ENCODE data around the gene L2HGDH. TPM values are rescaled to one million over a fixed set of nuclear protein-coding genes. Genes with fewer than 3 reads are reported as not detected.
"Not testable (repeated sequence)": the region's sequence is repeated elsewhere in the genome, so short reads cannot be mapped to it uniquely, and the experiment has no call there.

Gene L2HGDH
- total RNA-seq, 1 experiment from 2014 or later, result 31.6 TPM

GRCh38 chr14:50342221-50343078 lies 30.4 kb upstream of the L2HGDH start:
- peak; percentile 84 for DNase-seq (ENCODE audit: low spot score)
- in situ Hi-C loops (cut with HindIII; ENCODE audit: low sequenced_read_pairs), result no loop called here

- in situ Hi-C loops (cut with HindIII; ENCODE audit: low sequenced_read_pairs), result no loop called here
- DNase-seq (ENCODE audit: low spot score), result no peak
Observed at GRCh38 chr14:50340963-50341362, 28.9 kb upstream of the L2HGDH start.

- in situ Hi-C loops (cut with HindIII; ENCODE audit: low sequenced_read_pairs), result no loop called here
- no peak for DNase-seq (ENCODE audit: low spot score)
Observed at GRCh38 chr14:50340045-50340444, 28.0 kb upstream of the L2HGDH start.

- in situ Hi-C loops (cut with HindIII; ENCODE audit: low sequenced_read_pairs), result no loop called here
- no peak for DNase-seq (ENCODE audit: low spot score)
Observed at GRCh38 chr14:50339178-50339804, 27.3 kb upstream of the L2HGDH start.

DNA sequence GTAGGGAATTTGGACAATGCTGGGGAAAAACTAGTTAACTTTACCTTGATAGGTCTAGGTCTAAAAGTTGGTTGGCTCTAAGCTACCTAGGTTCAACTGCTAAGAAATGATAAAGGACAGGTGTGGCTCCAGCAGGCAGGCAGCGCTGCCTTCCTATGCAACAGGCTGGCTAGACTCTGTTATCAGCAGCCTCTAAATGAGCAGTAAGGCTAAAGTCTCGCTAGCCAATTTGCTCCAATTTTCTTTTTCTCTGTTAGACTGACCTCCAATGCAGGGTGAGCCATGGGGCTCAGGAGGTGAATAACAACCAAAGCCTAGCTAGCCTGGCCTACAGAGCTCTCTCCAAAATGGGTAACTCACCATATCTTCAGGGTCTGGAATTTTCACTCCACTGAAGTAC lies 26.6 kb upstream of the L2HGDH start:
- in situ Hi-C loops (cut with HindIII; ENCODE audit: low sequenced_read_pairs), result no loop called here
- DNase-seq (ENCODE audit: low spot score), result no peak

- in situ Hi-C loops (cut with HindIII; ENCODE audit: low sequenced_read_pairs), result no loop called here
- peak; percentile 63 for DNase-seq (ENCODE audit: low spot score)
Observed at GRCh38 chr14:50335989-50336824, 24.2 kb upstream of the L2HGDH start.

- in situ Hi-C loops (cut with HindIII; ENCODE audit: low sequenced_read_pairs), result no loop called here
- DNase-seq (ENCODE audit: low spot score), result peak; percentile 97
Observed at GRCh38 chr14:50335389-50335788, 23.4 kb upstream of the L2HGDH start.

DNA sequence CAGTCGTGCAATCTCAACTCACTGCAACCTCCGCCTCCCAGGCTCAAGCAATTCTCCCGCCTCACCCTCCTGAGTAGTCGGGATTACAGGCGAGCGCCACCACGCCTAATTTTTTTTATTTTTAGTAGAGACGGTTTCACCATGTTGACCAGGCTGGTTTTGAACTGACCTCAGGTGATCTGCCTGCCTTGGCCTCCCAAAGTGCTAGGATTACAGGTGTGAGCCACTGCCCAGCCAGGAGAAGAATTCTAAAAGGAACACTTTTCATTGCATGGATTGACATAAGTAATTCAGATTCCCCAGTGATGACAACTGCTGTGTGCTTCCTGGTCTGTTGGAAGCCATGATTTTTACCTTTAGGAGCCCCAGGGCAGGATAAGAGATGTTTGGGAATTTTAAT lies 22.2 kb upstream of the L2HGDH start:
- no peak for DNase-seq (ENCODE audit: low spot score)
- in situ Hi-C loops (cut with HindIII; ENCODE audit: low sequenced_read_pairs), result no loop called here

- peak; percentile 50 for DNase-seq (ENCODE audit: low spot score)
- in situ Hi-C loops (cut with HindIII; ENCODE audit: low sequenced_read_pairs), result no loop called here
Observed at GRCh38 chr14:50333014-50333509, 21.0 kb upstream of the L2HGDH start.

- in situ Hi-C loops (cut with HindIII; ENCODE audit: low sequenced_read_pairs), result no loop called here
- DNase-seq (ENCODE audit: low spot score), result no peak
Observed at GRCh38 chr14:50331596-50331995, 19.6 kb upstream of the L2HGDH start.

- peak; percentile 87 for DNase-seq (ENCODE audit: low spot score)
- in situ Hi-C loops (cut with HindIII; ENCODE audit: low sequenced_read_pairs), result no loop called here
Observed at GRCh38 chr14:50321009-50321660, 9.1 kb upstream of the L2HGDH start.

- no peak for DNase-seq (ENCODE audit: low spot score)
- in situ Hi-C loops (cut with HindIII; ENCODE audit: low sequenced_read_pairs), result no loop called here
Observed at GRCh38 chr14:50320283-50320682, 8.3 kb upstream of the L2HGDH start.

- in situ Hi-C loops (cut with HindIII; ENCODE audit: low sequenced_read_pairs), result no loop called here
- no peak for DNase-seq (ENCODE audit: low spot score)
Observed at GRCh38 chr14:50319721-50320120, 7.7 kb upstream of the L2HGDH start.

GRCh38 chr14:50319293-50319692 lies 7.3 kb upstream of the L2HGDH start:
- in situ Hi-C loops (cut with HindIII; ENCODE audit: low sequenced_read_pairs), result no loop called here
- DNase-seq (ENCODE audit: low spot score), result no peak

- in situ Hi-C loops (cut with HindIII; ENCODE audit: low sequenced_read_pairs), result no loop called here
Observed at GRCh38 chr14:50318031-50318626, 6.1 kb upstream of the L2HGDH start.

GRCh38 chr14:50314098-50314497 lies 2.1 kb upstream of the L2HGDH start:
- DNase-seq (ENCODE audit: low spot score); in situ Hi-C loops (cut with HindIII; ENCODE audit: low sequenced_read_pairs): not testable (repeated sequence)

More at GRCh38 chr14:50318031-50318626, 6.1 kb upstream of the L2HGDH start:
- peak; percentile 71 for DNase-seq (ENCODE audit: low spot score)

DNA sequence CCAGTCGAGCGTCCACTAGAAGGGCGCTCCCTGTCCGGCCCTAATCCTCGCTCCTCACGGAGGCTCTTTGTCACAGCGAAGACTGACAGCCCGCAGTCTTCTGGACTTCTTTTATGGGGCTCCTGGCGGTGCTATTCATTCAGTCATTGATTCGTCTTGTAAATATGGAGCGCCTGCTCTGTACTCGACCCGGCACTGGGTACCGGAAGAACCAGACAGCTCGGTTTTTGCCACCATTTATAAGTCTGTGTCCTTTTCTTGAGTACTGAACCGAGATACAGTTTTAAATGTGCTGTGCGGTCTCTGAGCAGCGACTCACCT lies 665 bp upstream of the L2HGDH start:
- no peak for DNase-seq (ENCODE audit: low spot score)
- in situ Hi-C loops (cut with HindIII; ENCODE audit: low sequenced_read_pairs), result no loop called here

- in situ Hi-C loops (cut with HindIII; ENCODE audit: low sequenced_read_pairs), result no loop called here
- no peak for DNase-seq (ENCODE audit: low spot score)
Observed at GRCh38 chr14:50311337-50311971, 575 bp downstream of the L2HGDH start.
